Activated naive CD4-positive, alpha-beta T cell treated with anti-CD3 and anti-CD28 coated beads, Interleukin-2, amount 10 ng/mL, durations not matched to agents 7 days and 5 days (primary cell): ENCODE data around the gene HTT.

ENCODE experiments used
- CTCF ChIA-PET: fragments of 350-600 bp; sonication (Branson Sonifier 250); formaldehyde crosslinking; loops from one replicate; lab custom pipeline; 2021; ENCODE audit warnings: antibody characterized with exemption; lab: Charles Lee
- DNase-seq: peaks from one replicate; pipeline ENCODE4 v3.0.0-alpha.2; 2020
- H3K27ac Mint-ChIP-seq: one replicate; pipeline ENCODE4 v1.8.0; 2021; ENCODE audit warnings: mild to moderate bottlenecking, moderate library complexity, mixed read lengths
- H3K27me3 Mint-ChIP-seq: one replicate; pipeline ENCODE4 v1.8.0; 2021; ENCODE audit warnings: mild to moderate bottlenecking, mixed read lengths
- H3K36me3 Mint-ChIP-seq: one replicate; pipeline ENCODE4 v1.8.0; 2021; ENCODE audit warnings: mixed read lengths
- H3K4me1 Mint-ChIP-seq: one replicate; pipeline ENCODE4 v1.8.0; 2021; ENCODE audit warnings: mixed read lengths
- H3K4me3 Mint-ChIP-seq: one replicate; pipeline ENCODE4 v1.8.0; 2021; ENCODE audit warnings: mild to moderate bottlenecking, moderate library complexity, mixed read lengths
- H3K9me3 Mint-ChIP-seq: one replicate; pipeline ENCODE4 v1.8.0; 2021; ENCODE audit warnings: mixed read lengths

Gene HTT

DNA sequence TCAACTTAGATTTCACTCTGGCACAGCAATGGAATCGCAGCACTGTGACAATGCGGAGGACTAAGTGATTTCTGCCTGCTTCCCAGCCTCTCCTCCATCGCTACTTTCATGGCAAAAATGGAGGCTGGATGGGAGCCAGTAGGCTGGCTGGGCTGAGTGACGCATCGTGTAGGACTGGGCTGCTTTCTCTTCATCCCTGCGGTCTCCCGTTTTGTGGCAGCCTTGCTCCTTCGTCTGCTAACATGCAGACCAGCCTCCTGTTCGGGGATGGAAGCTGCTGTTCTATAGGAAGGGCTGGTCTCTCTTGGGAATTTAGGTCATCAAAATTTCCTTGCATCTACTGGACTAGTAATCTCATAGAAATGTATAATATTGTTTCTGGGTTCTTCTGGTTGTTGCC, 202.5 kb downstream of the HTT start:
- CTCF ChIA-PET, result no interaction called here
- no peaks in the 10 kb centered on the region for H3K4me1 Mint-ChIP-seq
- H3K27ac Mint-ChIP-seq, result no peak overlapping the region
- no peak overlapping the region for H3K4me3 Mint-ChIP-seq
- peaks cover 5% of the 10 kb centered on the region for H3K9me3 Mint-ChIP-seq
- H3K27me3 Mint-ChIP-seq, result peaks cover 28% of the 10 kb centered on the region
- no peaks in the 10 kb centered on the region for H3K36me3 Mint-ChIP-seq
- no peak for DNase-seq

DNA sequence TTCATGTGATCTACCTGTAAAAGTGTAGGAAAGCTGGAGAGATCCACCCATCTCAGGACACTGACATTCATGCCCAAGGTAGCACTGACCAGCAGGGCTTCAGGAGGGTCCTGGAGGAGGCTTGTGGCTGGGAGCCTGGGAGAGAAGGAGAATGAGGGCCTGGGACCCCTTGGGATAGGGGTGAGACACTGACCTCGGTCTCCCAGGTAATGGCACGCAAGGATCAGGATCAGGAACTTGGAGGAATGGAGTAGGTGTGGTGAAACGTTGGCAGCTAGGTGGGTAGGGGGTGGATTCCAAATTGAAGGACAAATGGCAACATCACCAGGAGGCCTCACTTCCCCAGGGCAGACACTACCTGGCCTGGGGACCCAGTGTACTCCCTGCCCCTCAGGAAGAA, 206.0 kb downstream of the HTT start:
- peaks cover 5% of the 10 kb centered on the region for H3K9me3 Mint-ChIP-seq
- H3K27ac Mint-ChIP-seq, result no peak overlapping the region
- CTCF ChIA-PET, result interaction anchor here (1.8 kb wide), 1 partner anchor 200 kb away, joined by 4 read pairs; no protein-coding TSS in a partner anchor
- no peaks in the 10 kb centered on the region for H3K4me1 Mint-ChIP-seq
- H3K27me3 Mint-ChIP-seq, result peaks cover 54% of the 10 kb centered on the region
- no peak overlapping the region for H3K4me3 Mint-ChIP-seq
- H3K36me3 Mint-ChIP-seq, result no peaks in the 10 kb centered on the region
- no peak for DNase-seq

DNA sequence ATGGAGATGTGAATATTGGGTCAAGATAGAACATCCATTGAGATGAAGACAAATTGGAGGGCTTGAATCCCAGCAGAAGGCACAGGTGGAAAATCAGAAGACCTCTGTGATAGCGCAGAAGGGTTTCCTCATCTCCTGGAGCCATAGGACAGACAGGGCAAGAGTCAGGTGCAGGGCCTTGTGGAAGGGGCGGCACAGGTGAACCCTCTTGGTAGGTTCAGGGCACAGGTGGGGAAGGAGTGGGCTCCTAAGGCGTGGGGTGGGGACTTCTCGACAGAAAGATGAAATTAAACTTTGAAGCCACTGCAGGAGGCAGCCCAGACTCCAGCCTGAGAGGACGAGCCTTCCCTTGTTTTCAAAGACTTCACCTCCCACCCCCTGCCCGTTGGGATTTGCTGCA, 209.0 kb downstream of the HTT start:
- no peak overlapping the region for H3K27ac Mint-ChIP-seq
- no peak overlapping the region for H3K4me3 Mint-ChIP-seq
- no peak for DNase-seq
- peaks cover 80% of the 10 kb centered on the region for H3K27me3 Mint-ChIP-seq
- H3K9me3 Mint-ChIP-seq, result peaks cover 5% of the 10 kb centered on the region
- H3K36me3 Mint-ChIP-seq, result no peaks in the 10 kb centered on the region
- H3K4me1 Mint-ChIP-seq, result peaks cover 6% of the 10 kb centered on the region
- CTCF ChIA-PET, result no interaction called here

DNA sequence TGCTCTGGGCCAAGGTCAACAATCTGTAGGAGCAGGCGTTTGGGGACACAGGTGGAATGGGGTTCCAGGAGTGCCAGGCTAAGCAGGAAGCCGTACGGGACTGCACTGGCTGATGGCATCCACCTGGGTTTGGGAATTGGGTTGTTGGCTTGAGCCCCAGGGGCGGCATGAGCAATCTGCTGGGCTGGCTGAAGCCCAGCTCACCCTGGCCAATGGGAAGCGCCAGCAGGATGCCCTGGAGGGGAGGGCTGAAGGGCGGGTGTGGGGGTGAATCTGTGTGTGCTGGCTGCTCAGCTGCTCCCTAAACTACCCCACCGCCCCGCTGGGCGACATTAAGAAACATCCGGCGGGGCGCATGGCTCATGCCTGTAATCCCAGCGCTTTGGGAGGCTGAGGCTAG, 209.4 kb downstream of the HTT start:
- H3K36me3 Mint-ChIP-seq, result no peaks in the 10 kb centered on the region
- H3K9me3 Mint-ChIP-seq, result peaks cover 2% of the 10 kb centered on the region
- CTCF ChIA-PET, result no interaction called here
- H3K4me3 Mint-ChIP-seq, result no peak overlapping the region
- peaks cover 6% of the 10 kb centered on the region for H3K4me1 Mint-ChIP-seq
- peaks cover 82% of the 10 kb centered on the region for H3K27me3 Mint-ChIP-seq
- no peak overlapping the region for H3K27ac Mint-ChIP-seq
- no peak for DNase-seq

DNA sequence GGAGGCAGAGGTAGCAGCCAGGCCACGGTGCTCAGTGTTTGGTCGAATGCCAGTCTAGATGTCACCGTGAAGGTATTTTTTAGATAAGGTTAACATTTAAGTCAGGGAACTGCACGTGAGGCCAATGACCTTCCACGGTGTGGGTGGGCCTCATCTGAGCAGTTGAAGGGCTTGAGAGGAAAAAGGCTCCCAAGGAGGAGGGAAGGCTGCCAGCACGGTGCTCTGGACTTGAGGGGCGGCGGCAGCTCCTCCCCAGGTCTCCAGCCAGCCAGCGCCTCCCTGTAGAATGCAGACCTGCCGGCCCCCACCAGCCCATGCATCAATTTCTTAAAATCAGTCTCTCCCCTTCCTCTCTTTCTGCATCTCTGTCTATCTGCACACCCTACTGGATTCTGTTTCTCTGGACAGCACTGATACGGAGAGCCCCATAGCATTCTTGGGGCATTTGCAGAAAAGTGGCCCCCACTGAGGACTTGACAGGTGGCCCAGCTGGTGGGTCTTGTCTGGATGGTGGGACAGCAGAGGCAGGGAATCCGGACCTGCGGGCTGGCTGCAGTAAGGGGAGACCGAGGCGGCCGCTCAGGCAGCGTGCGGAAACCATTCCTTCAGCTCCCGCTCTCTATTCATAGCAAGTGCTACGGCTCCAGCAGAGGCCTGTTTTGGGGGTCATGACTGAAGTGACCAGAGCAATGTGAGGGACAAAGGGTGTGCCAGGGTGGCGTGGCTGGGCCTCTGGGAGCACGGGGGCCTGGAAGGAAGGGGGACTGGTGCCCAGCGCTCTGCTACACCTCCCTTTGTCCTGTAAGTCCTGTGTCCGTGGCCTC, 210.5 kb downstream of the HTT start:
- H3K27ac Mint-ChIP-seq, result no peak overlapping the region
- peaks cover 89% of the 10 kb centered on the region for H3K27me3 Mint-ChIP-seq
- no peaks in the 10 kb centered on the region for H3K36me3 Mint-ChIP-seq
- H3K9me3 Mint-ChIP-seq, result peaks cover 1% of the 10 kb centered on the region
- H3K4me3 Mint-ChIP-seq, result no peak overlapping the region
- CTCF ChIA-PET, result no interaction called here
- no peak for DNase-seq
- peaks cover 6% of the 10 kb centered on the region for H3K4me1 Mint-ChIP-seq

DNA sequence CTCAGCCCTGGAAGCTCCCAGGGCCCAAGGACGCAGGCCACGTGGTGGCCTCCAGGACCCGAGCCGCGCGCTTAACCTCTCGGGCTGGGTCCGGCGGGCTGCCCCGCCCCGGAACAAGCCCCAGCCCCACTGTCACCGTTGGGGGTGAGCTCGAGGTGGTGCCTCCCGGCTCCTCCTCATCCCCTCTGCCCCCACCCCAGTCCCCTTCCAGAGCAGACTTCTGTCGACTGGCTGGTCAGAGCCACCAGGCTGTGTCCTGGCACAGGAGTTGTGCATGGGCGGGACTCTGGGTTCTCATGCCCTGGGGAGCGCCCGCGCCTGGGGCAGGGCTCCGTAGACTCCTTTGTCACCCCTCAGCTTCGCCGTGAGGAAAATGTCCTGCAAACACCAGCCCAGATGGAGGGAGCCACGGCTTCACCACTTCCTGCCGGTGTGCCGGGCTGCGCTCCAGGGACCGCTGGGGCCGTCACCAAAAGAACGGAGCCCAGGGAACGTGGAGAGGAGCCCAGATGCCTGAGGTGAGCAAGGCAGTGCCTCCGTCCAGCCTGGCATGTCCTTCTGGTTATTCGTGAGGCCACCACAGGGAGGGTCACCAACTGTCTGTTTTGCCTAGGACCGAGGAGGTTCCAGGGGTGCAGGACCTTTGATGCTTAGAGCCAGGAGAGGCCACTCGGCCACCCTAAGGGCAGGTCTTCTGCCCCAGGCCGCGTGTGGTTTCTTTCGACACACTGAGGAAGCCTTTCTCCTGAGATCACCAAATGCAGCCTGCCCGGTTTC, 211.3 kb downstream of the HTT start:
- peaks cover 6% of the 10 kb centered on the region for H3K4me1 Mint-ChIP-seq
- peaks cover 1% of the 10 kb centered on the region for H3K9me3 Mint-ChIP-seq
- H3K27ac Mint-ChIP-seq, result no peak overlapping the region
- peaks cover 90% of the 10 kb centered on the region for H3K27me3 Mint-ChIP-seq
- DNase-seq, result no peak
- CTCF ChIA-PET, result interaction anchor here (0.9 kb wide), 1 partner anchor 93 kb away, joined by 3 read pairs; no protein-coding TSS in a partner anchor
- H3K36me3 Mint-ChIP-seq, result no peaks in the 10 kb centered on the region
- H3K4me3 Mint-ChIP-seq, result no peak overlapping the region

DNA sequence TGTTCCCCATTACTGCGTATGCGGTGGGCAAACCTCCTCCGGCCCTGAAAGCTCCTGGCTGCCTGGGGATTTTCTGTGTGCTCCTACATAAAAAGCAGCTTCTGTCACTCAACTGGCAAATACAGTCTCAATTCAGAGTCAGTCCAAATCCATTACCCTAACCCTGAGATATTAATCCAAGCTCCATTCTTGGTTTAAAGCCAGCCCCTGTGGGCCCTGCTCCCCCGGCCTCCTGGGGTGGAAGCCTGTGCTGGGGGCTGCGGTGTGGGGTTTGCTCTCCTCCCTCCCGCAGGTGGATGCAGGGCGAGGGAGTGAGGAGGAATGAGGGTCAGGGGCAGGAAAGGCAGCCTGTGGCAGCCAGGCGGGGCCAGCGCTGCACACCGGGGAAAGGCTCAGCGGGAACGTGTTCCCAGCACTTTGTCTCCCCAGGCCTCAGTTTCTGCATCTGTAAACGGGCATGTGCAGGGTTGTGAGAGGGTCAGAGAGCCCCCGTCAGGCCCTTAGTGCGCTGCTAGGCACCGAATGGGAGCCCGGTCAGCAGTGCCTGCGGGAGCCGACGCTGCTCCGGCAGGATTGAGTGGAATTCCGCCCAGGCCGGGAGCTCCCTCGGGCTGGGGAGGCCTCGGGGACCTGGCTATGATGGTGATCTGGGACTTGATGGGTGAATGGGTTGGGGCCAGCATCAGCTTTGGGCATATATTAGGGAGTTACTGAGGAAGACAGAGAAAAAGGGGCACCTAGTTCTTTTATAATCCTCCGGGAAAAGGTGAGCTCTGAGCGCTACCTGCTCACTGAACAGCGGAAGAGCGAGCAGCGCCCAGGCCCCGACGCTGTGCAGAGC, 212.1 kb downstream of the HTT start:
- Mint-ChIP-seq H3K4me3 (no peak overlapping the region), H3K27me3 (peaks cover 96% of the 10 kb centered on the region)
- CTCF ChIA-PET, result interaction anchor here (0.7 to 0.9 kb wide), 2 partner anchors 34 to 93 kb away, joined by 3 read pairs; no protein-coding TSS in a partner anchor

DNA sequence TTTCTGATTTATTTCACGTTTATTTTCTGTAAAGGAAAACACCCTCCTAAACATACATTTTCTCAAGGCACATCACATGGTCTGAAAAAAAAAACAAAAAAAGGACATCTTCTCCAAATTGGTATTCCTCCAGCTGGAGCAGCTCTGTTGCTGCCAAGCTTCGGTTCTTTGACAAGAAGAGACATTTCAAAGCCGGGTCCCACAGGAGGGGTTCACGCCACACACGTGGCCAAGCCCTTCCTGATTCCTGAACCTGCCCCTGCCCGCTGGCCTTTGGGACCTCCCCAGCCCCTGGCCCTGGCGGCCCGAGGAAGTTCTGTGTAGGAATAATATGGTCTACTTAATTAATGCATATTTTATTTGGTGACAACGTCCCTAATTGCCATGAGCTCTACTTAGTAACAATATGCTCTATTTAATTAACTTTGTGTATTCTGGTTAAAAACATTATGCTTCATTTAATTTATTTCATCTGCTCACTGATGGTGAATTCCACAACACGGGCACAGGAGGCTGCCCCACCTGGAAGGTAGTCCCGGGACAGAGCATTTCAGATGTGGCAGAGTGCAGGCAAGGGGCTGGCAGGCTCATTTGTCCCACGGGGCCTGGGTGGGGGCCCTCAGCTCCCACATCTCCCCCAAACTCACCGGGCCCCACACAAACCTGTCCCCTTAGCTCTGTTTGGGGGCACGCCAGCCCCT, 212.9 kb downstream of the HTT start:
- peaks cover 93% of the 10 kb centered on the region for H3K27me3 Mint-ChIP-seq
- DNase-seq, result no peak
- CTCF ChIA-PET, result interaction anchor here (0.7 kb wide), 1 partner anchor 35 kb away, joined by 3 read pairs; no protein-coding TSS in a partner anchor
- H3K36me3 Mint-ChIP-seq, result peaks cover 3% of the 10 kb centered on the region
- peaks cover 12% of the 10 kb centered on the region for H3K4me1 Mint-ChIP-seq
- H3K27ac Mint-ChIP-seq, result no peak overlapping the region
- H3K9me3 Mint-ChIP-seq, result no peaks in the 10 kb centered on the region
- no peak overlapping the region for H3K4me3 Mint-ChIP-seq

More for the DNA sequence above, 212.1 kb downstream of the HTT start:
- H3K4me1 Mint-ChIP-seq, result peaks cover 8% of the 10 kb centered on the region
- no peak for DNase-seq
- peaks cover 1% of the 10 kb centered on the region for H3K9me3 Mint-ChIP-seq
- no peak overlapping the region for H3K27ac Mint-ChIP-seq
- H3K36me3 Mint-ChIP-seq, result peaks cover under 1% of the 10 kb centered on the region

DNA sequence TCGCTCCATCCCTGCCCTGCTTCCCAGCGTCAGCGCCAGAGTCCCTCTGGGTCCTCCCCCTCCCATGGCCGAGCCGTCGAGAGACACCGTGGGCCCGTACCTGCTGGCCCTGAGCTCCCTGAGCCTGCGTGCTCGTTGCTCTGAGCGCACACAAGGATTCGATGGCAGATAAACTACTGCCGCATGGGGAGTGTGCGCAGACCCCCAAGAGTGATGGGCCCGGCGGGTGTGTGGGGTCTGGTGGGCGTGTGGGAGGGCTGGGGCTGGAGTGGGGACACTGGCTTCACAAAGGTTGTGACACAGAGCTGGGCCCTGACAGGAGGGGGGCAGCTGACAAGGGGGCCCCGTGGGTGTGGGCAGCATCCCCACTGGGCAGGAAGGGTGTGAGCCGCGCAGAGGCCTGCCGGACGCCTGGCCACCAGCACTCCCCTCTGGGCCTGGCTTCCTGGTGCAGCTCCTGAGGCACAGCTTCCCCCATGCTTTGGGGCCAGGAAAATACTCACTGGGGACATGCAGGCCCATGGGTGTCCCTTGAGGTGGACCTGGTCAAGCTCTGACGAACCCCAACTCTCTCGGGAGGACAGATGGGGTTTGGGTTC, 213.6 kb downstream of the HTT start:
- Mint-ChIP-seq H3K27ac (no peak overlapping the region), H3K36me3 (peaks cover 3% of the 10 kb centered on the region), H3K4me1 (peaks cover 12% of the 10 kb centered on the region), H3K9me3 (no peaks in the 10 kb centered on the region), H3K4me3 (no peak overlapping the region), H3K27me3 (peaks cover 87% of the 10 kb centered on the region)
- CTCF ChIA-PET, result no interaction called here
- DNase-seq, result no peak

DNA sequence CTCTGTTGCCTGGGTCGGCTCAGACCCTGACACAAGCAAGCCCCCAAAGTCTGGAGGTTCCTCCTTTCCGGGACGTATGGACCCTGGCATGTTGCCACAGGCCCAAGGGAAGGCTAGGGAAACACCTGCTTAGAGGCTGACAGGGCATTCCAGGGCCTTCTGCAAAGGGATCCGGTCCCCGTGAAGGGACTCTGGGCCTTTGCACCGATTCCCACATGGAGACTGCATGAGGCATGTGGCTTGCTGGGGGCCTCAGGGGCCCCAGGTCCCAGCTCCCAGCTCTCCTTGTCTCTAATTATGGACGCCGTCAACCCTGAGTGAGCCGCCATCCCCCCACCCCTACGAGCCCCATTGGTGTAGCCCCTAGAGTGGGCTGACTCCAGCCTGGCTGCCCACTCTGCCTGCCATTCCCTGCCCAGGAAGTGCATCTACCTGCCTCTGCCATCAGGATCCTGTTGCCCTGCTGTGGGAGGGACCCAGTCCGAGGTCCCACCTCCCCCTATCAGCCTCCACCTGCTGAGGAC, 214.2 kb downstream of the HTT start:
- Mint-ChIP-seq H3K9me3 (no peaks in the 10 kb centered on the region), H3K36me3 (peaks cover 3% of the 10 kb centered on the region), H3K4me3 (no peak overlapping the region), H3K4me1 (peaks cover 15% of the 10 kb centered on the region), H3K27me3 (peaks cover 86% of the 10 kb centered on the region), H3K27ac (no peak overlapping the region)
- CTCF ChIA-PET, result no interaction called here
- no peak for DNase-seq

DNA sequence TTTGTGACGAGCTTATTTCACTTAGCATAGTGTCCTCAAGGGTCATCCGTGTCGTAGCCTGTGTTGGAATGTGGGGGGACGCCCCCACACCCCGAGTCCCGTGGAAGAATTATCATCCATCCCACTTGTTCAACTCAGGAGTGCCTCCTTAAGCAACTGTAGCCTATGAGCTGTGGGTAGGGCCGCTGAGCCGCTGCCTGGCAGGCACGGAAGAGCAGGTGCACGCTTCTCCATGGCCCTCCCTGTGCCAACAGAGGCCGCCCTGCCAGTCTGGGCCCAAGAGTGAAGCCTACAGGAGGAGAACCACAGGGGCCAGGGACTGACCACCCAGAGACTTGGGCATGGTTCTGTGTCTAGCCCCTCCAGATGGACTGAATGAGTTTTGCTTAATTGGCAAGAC, 216.0 kb downstream of the HTT start:
- DNase-seq, result no peak
- CTCF ChIA-PET, result interaction anchor here (1.1 kb wide), 1 partner anchor 11 kb away, joined by 3 read pairs; no protein-coding TSS in a partner anchor
- peaks cover 25% of the 10 kb centered on the region for H3K4me1 Mint-ChIP-seq
- H3K9me3 Mint-ChIP-seq, result no peaks in the 10 kb centered on the region
- H3K27ac Mint-ChIP-seq, result no peak overlapping the region
- peaks cover 4% of the 10 kb centered on the region for H3K36me3 Mint-ChIP-seq
- H3K27me3 Mint-ChIP-seq, result peaks cover 88% of the 10 kb centered on the region
- no peak overlapping the region for H3K4me3 Mint-ChIP-seq

DNA sequence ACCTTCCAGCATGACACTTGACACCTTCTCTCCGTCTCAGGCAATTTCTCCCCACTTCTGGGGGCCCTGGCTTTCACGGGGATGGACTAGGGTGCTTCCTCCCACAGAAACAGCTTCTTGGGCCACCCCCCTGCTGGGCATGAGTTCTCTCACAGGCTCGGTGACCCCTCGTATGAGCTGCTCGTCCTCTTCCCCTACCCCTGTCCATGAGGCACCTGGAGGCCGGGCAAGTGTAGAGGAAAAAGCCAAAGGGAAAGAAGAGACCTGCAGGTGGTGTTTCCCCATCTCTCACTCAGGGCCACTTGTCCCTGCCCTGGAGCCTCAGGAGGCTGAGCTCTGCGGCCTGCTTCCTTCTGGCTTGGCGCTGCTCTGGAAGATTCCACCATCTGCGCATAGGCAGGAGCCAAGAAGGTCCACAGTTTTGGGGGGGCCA, 216.4 kb downstream of the HTT start:
- peaks cover 23% of the 10 kb centered on the region for H3K4me1 Mint-ChIP-seq
- DNase-seq, result no peak
- CTCF ChIA-PET, result interaction anchor here (1.1 kb wide), 1 partner anchor 11 kb away, joined by 3 read pairs; no protein-coding TSS in a partner anchor
- H3K36me3 Mint-ChIP-seq, result peaks cover 4% of the 10 kb centered on the region
- H3K9me3 Mint-ChIP-seq, result no peaks in the 10 kb centered on the region
- no peak overlapping the region for H3K27ac Mint-ChIP-seq
- H3K27me3 Mint-ChIP-seq, result peaks cover 88% of the 10 kb centered on the region
- peak overlapping the region; percentile 37 for H3K4me3 Mint-ChIP-seq
